NB4 (cell line): ENCODE measurements around the gene ABLIM1.

Experiments used
- DNase-seq: peaks from one replicate; pipeline ENCODE4 v3.0.0; 2010; ENCODE audit warnings: low read depth
- H3K4me3 ChIP-seq: one replicate; pipeline ENCODE4 v1.5.1; 2011; ENCODE audit warnings: mild to moderate bottlenecking, low read depth, low read length, moderate library complexity
- CTCF ChIP-seq: IDR thresholded peaks from one replicate; pipeline ENCODE4 v1.5.1; 2012; ENCODE audit warnings: low read depth, low read length
- MAX ChIP-seq: IDR thresholded peaks from 2 replicates; pipeline ENCODE4 v1.6.1; 2011; ENCODE audit warnings: low read depth, low read length
- MYC ChIP-seq: IDR thresholded peaks from 2 replicates; pipeline ENCODE4 v1.6.1; 2011; ENCODE audit warnings: low read depth, low read length
- POLR2A ChIP-seq: IDR thresholded peaks from 2 replicates; pipeline ENCODE4 v1.6.1; 2011; ENCODE audit warnings: mild to moderate bottlenecking; ENCODE audit not compliant: insufficient read length; ENCODE audit errors: extremely low read depth

Gene ABLIM1

GRCh38 chr10:114658175-114658574 is at the start of gene ABLIM1:
TSS of gene ABLIM1 (minus strand) at chr10:114658275. CDS start at chr10:114658200, 75 bp downstream.
- TF ChIP-seq POLR2A: no peak
- TF ChIP-seq CTCF: no peak
- TF ChIP-seq MYC: no peak
- no peak for TF ChIP-seq MAX
- no peak within 1 kb of the TSS for H3K4me3 ChIP-seq
- no peak for DNase-seq

GRCh38 chr10:114706458-114707055 is 48.5 kb upstream of the ABLIM1 start:
- TF ChIP-seq MYC (no peak), POLR2A (no peak), CTCF (no peak), MAX (no peak)
- no peak for DNase-seq
- H3K4me3 ChIP-seq: no peak overlapping the region

- DNase-seq: no peak
- H3K4me3 ChIP-seq: no peak overlapping the region
- TF ChIP-seq CTCF (no peak), MAX (no peak), POLR2A (no peak), MYC (no peak)
These were observed 46.6 kb upstream of the ABLIM1 start for GRCh38 chr10:114704679-114705078.

GRCh38 chr10:114703377-114704107 is 45.5 kb upstream of the ABLIM1 start:
- H3K4me3 ChIP-seq: no peak overlapping the region
- DNase-seq: peak; percentile 52
- TF ChIP-seq MAX: peak; percentile 37; the same call in 1 of the 2 replicates
- no peak for TF ChIP-seq POLR2A
- TF ChIP-seq CTCF: peak; percentile 74
- TF ChIP-seq MYC: no peak

- no peak for DNase-seq
- H3K4me3 ChIP-seq: no peak overlapping the region
- TF ChIP-seq POLR2A (no peak), CTCF (no peak), MYC (no peak), MAX (no peak)
These were observed 40.4 kb upstream of the ABLIM1 start for GRCh38 chr10:114698271-114699061.
